ENCODE results near the gene SLC49A3. TPM values are rescaled to one million over a fixed set of nuclear protein-coding genes. Genes with fewer than 3 reads are reported as not detected.
A peak's percentile ranks its signal among the peaks of the same experiment; 100 is the strongest.

Gene SLC49A3
- total and polyA plus RNA-seq, 2 experiments from 2014 or later = 1.9 to 2.3 TPM

DNA sequence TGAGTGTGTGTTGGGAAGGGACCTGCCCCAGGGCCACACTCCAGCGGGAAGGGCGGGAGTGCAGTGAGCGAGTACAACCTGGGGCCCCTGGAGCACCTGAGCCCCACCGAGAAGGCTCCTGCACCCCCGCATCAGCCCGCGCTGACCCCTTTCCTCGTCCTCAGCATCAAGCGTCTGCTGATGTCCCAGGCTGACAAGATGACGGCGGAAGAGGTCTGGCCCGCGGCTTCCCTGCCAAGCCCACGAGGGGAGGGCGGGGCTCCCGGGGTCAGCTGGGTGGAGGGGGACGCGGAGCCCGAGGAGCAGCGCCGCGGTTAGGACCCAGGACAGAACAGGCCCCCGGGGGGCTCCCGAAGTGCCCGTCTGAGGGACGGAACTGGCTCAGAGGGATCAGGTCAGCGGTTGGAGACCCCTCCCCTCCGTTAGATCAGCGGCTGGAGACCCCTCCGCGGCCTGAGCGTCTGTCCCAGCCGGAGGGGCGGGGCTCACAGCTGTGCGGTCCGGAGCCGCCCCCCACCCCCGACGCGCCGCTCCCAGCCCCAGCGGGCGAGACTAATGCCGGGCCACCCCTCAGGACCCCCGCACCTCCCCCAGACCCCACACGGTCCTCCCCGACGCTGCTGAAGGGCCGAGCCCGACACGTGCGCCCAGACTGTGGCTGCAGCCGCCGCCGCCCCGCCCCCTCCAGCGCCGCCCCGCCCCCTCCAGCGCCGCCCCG is 7.9 kb downstream of the SLC49A3 start:
- Histone ChIP-seq H3K27ac (no peak overlapping the region), H3K9me3 (ENCODE audit: low read depth) (no peaks in the 10 kb centered on the region), H3K4me3 (peak overlapping the region; percentile 60), H3K4me1 (ENCODE audit: low read depth) (peaks cover 15% of the 10 kb centered on the region), H3K36me3 (no peaks in the 10 kb centered on the region), H3K27me3 (no peaks in the 10 kb centered on the region)
- no peak for TF ChIP-seq CTCF (IDR thresholded peaks at IDR 0.05; ENCODE audit: low read depth, low read length)
- peak; percentile 53 to 81 for DNase-seq (ENCODE audit: low read depth in 1 of 2, low spot score in 1 of 2)

GRCh38 chr4:680551-680927 is 8.4 kb downstream of the SLC49A3 start:
- Histone ChIP-seq H3K27ac (no peak overlapping the region), H3K36me3 (no peaks in the 10 kb centered on the region), H3K4me1 (ENCODE audit: low read depth) (peaks cover 21% of the 10 kb centered on the region), H3K9me3 (ENCODE audit: low read depth) (no peaks in the 10 kb centered on the region), H3K4me3 (peak overlapping the region; percentile 60), H3K27me3 (no peaks in the 10 kb centered on the region)
- TF ChIP-seq CTCF (IDR thresholded peaks at IDR 0.05; ENCODE audit: low read depth, low read length) = no peak
- no peak for DNase-seq (ENCODE audit: low read depth in 1 of 2, low spot score in 1 of 2)

DNA sequence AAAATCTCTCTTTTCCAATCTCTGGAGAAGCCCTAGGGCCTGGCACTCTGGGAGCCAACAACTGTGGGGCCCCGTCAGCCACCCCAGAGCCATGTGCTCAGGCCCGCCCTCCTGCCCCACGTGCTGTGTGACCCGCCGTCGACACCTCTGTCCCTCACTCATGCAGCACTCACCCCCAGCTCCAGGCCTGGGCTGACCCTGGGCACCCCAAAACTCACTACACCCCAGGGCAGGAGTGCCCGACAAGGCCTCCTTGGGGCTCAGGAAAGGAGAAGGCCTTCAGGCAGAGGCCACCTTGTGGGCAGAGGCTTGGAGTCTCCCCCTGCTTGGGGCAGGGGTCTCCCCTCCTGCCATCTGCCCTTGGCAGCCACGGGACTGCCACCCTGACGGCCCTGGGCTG is 8.9 kb downstream of the SLC49A3 start:
- Histone ChIP-seq H3K4me3 (no peak overlapping the region), H3K36me3 (no peaks in the 10 kb centered on the region), H3K4me1 (ENCODE audit: low read depth) (peaks cover 23% of the 10 kb centered on the region), H3K27ac (no peak overlapping the region), H3K27me3 (no peaks in the 10 kb centered on the region), H3K9me3 (ENCODE audit: low read depth) (no peaks in the 10 kb centered on the region)
- DNase-seq (ENCODE audit: low read depth in 1 of 2, low spot score in 1 of 2) = no peak
- TF ChIP-seq CTCF (IDR thresholded peaks at IDR 0.05; ENCODE audit: low read depth, low read length) = no peak

DNA sequence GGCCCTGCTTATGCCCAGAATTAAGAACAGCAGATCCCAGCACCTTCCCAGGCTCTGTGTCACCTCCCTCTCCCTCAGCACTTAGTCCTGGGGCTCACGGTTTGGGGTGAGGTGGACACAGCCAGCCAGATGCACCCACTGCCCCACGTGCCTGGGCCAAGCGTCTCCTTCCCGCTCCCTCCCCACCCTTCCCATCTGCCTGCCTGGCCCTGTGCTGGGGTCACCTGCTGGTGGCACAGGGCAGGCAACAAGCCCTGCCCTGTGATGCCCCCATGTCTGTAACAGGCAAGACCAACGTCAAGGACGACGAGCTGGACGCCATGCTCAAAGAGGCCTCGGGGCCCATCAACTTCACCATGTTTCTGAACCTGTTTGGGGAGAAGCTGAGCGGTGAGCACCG is 9.3 kb downstream of the SLC49A3 start:
- no peak overlapping the region for H3K27ac ChIP-seq
- H3K4me1 ChIP-seq (ENCODE audit: low read depth) = peaks cover 23% of the 10 kb centered on the region
- no peaks in the 10 kb centered on the region for H3K27me3 ChIP-seq
- no peak for TF ChIP-seq CTCF (IDR thresholded peaks at IDR 0.05; ENCODE audit: low read depth, low read length)
- H3K4me3 ChIP-seq = no peak overlapping the region
- H3K36me3 ChIP-seq = no peaks in the 10 kb centered on the region
- no peak for DNase-seq (ENCODE audit: low read depth in 1 of 2, low spot score in 1 of 2)
- no peaks in the 10 kb centered on the region for H3K9me3 ChIP-seq (ENCODE audit: low read depth)

DNA sequence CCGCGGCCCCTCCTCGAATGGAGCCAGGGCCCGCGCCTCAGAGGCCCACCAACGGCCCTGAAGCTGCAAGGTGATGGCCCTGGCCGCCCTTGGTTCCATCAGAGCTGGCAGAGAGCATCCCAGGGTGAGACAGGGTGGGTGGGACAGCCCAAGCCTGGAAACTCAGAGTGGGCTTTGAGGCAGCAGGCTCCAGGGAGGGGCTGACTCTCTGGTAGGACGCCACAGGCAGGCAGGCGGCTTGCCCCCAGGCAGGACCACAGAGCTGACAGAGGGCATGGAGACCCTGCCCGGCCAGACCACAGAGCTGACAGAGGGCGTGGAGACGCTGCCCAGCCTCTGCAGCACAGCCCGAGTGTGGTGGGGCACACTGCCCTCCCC is 9.9 kb downstream of the SLC49A3 start:
- DNase-seq (ENCODE audit: low read depth in 1 of 2, low spot score in 1 of 2) = no peak
- peaks cover 23% of the 10 kb centered on the region for H3K4me1 ChIP-seq (ENCODE audit: low read depth)
- H3K9me3 ChIP-seq (ENCODE audit: low read depth) = no peaks in the 10 kb centered on the region
- H3K27ac ChIP-seq = no peak overlapping the region
- H3K27me3 ChIP-seq = no peaks in the 10 kb centered on the region
- no peak for TF ChIP-seq CTCF (IDR thresholded peaks at IDR 0.05; ENCODE audit: low read depth, low read length)
- no peaks in the 10 kb centered on the region for H3K36me3 ChIP-seq
- no peak overlapping the region for H3K4me3 ChIP-seq
